GM12864 (cell line): ENCODE results near the gene HOXD10.

Source experiments
- DNase-seq: peaks from one replicate; pipeline ENCODE4 v3.0.0-alpha.2; 2011; ENCODE audit warnings: low read depth
- H3K4me3 ChIP-seq: 2 replicates; pipeline ENCODE4 v1.5.1; 2011; ENCODE audit warnings: mild to moderate bottlenecking, low read depth, low read length, control low read depth
- CTCF ChIP-seq: IDR thresholded peaks from 2 replicates; pipeline ENCODE4 v1.5.1; 2011; ENCODE audit warnings: low read depth, mild to moderate bottlenecking, moderate library complexity, low read length, control low read depth, inconsistent platforms; ENCODE audit errors: missing control alignments

The HOXD10 gene

GRCh38 chr2:176101216-176101830 is 15.3 kb upstream of the HOXD10 start:
- TF ChIP-seq CTCF = no peak
- DNase-seq = no peak
- no peak overlapping the region for H3K4me3 ChIP-seq

GRCh38 chr2:176101842-176102241 is 14.7 kb upstream of the HOXD10 start:
- DNase-seq = no peak
- no peak overlapping the region for H3K4me3 ChIP-seq
- TF ChIP-seq CTCF = no peak

GRCh38 chr2:176102309-176102866 is 14.2 kb upstream of the HOXD10 start:
- no peak overlapping the region for H3K4me3 ChIP-seq
- no peak for TF ChIP-seq CTCF
- DNase-seq = no peak

GRCh38 chr2:176103194-176103593 is 13.4 kb upstream of the HOXD10 start:
- H3K4me3 ChIP-seq = no peak overlapping the region
- DNase-seq = no peak
- TF ChIP-seq CTCF = no peak

GRCh38 chr2:176103742-176104315 is 12.7 kb upstream of the HOXD10 start:
- DNase-seq = no peak
- no peak for TF ChIP-seq CTCF
- no peak overlapping the region for H3K4me3 ChIP-seq

GRCh38 chr2:176104316-176105077 is 12.1 kb upstream of the HOXD10 start:
- no peak for DNase-seq
- TF ChIP-seq CTCF = no peak
- no peak overlapping the region for H3K4me3 ChIP-seq
